Progenitor cell of endocrine pancreas (in vitro differentiated cells): ENCODE results near the gene RALGPS1. TPM values are rescaled to one million over a fixed set of nuclear protein-coding genes. Genes with fewer than 3 reads are reported as not detected.

Source experiments
- DNase-seq: peaks from one replicate; pipeline ENCODE4 v3.0.0; 2021; ENCODE audit warnings: low spot score; ENCODE audit not compliant: unreplicated experiment
- H3K27ac Mint-ChIP-seq: 2 replicates; pipeline ENCODE4 v1.8.0; 2021; ENCODE audit warnings: mild to moderate bottlenecking, moderate library complexity, mixed read lengths
- H3K27me3 Mint-ChIP-seq: 2 replicates; pipeline ENCODE4 v1.8.0; 2021; ENCODE audit warnings: mixed read lengths
- H3K36me3 Mint-ChIP-seq: 2 replicates; pipeline ENCODE4 v1.8.0; 2022; ENCODE audit warnings: mixed read lengths; ENCODE audit not compliant: insufficient read depth
- H3K4me1 Mint-ChIP-seq: 2 replicates; pipeline ENCODE4 v1.8.0; 2021; ENCODE audit warnings: low read depth, mixed read lengths
- H3K4me3 Mint-ChIP-seq: 2 replicates; pipeline ENCODE4 v1.8.0; 2021; ENCODE audit warnings: low read depth, mild to moderate bottlenecking, moderate library complexity, mixed read lengths
- H3K9me3 Mint-ChIP-seq: 2 replicates; pipeline ENCODE4 v1.8.0; 2021; ENCODE audit warnings: low read depth, mixed read lengths
- CTCF ChIP-seq: fragments of 200-600 bp; sonication (generic); IDR thresholded peaks from one replicate; pipeline ENCODE4 v1.5.0; 2021; ENCODE audit warnings: antibody characterized with exemption, mild to moderate bottlenecking; ENCODE audit not compliant: unreplicated experiment
- total RNA-seq: library from RNA; stranded (reverse); gene quantifications from 2 replicates; pipeline ENCODE4 v1.2.1, GENCODE V29; 2021

The RALGPS1 gene
- total RNA-seq, 1 donor from 2014 or later: 39.2 TPM

GRCh38 chr9:127209948-127210640 lies 295.5 kb downstream of the RALGPS1 start:
- no peaks in the 10 kb centered on the region for H3K9me3 Mint-ChIP-seq
- peaks cover 10% of the 10 kb centered on the region for H3K4me1 Mint-ChIP-seq

GRCh38 chr9:127210851-127211730 lies 296.5 kb downstream of the RALGPS1 start:
- Mint-ChIP-seq H3K4me1 (peaks cover 10% of the 10 kb centered on the region), H3K27me3 (no peaks in the 10 kb centered on the region), H3K4me3 (no peak overlapping the region), H3K9me3 (no peaks in the 10 kb centered on the region), H3K36me3 (peaks cover 1% of the 10 kb centered on the region), H3K27ac (no peak overlapping the region)
- DNase-seq: no peak
- peak; percentile 11 for TF ChIP-seq CTCF

More at GRCh38 chr9:127209948-127210640, 295.5 kb downstream of the RALGPS1 start:
- Mint-ChIP-seq H3K36me3 (peaks cover 1% of the 10 kb centered on the region), H3K4me3 (no peak overlapping the region), H3K27ac (peak overlapping the region; percentile 9), H3K27me3 (no peaks in the 10 kb centered on the region)
- no peak for TF ChIP-seq CTCF
- no peak for DNase-seq

GRCh38 chr9:127211983-127212382 lies 297.4 kb downstream of the RALGPS1 start:
- no peaks in the 10 kb centered on the region for H3K9me3 Mint-ChIP-seq
- no peaks in the 10 kb centered on the region for H3K27me3 Mint-ChIP-seq
- H3K4me1 Mint-ChIP-seq: peaks cover 10% of the 10 kb centered on the region
- TF ChIP-seq CTCF: no peak
- no peak overlapping the region for H3K27ac Mint-ChIP-seq
- H3K4me3 Mint-ChIP-seq: no peak overlapping the region
- peaks cover 1% of the 10 kb centered on the region for H3K36me3 Mint-ChIP-seq
- DNase-seq: no peak

- Mint-ChIP-seq H3K4me3 (no peak overlapping the region), H3K27me3 (no peaks in the 10 kb centered on the region), H3K36me3 (no peaks in the 10 kb centered on the region), H3K4me1 (peaks cover 10% of the 10 kb centered on the region), H3K9me3 (no peaks in the 10 kb centered on the region), H3K27ac (no peak overlapping the region)
- DNase-seq: no peak
- TF ChIP-seq CTCF: no peak
Measured at GRCh38 chr9:127212453-127212852, 297.9 kb downstream of the RALGPS1 start.

DNA sequence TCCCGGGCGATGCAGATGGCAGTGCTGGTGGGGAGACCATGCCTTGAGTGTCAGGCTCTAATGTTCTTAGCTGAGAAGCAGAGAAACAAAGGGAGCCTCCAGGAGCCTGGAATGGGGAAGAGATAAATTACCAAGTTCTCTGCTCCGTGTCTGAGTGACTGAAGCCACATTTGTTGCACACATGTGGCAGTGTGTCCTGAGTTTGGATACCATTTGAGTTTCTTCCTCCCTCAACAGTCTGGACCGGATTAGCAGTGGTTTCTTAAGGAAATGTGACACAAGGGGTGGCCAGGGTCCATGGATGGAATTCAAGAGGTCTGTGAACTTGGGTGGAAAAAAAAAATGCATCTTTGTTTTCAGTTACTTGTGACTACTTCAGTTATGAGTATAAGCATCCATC lies 299.3 kb downstream of the RALGPS1 start:
- no peak for TF ChIP-seq CTCF
- Mint-ChIP-seq H3K36me3 (no peaks in the 10 kb centered on the region), H3K4me3 (no peak overlapping the region), H3K27me3 (no peaks in the 10 kb centered on the region), H3K9me3 (no peaks in the 10 kb centered on the region), H3K27ac (no peak overlapping the region), H3K4me1 (peaks cover 10% of the 10 kb centered on the region)
- DNase-seq: no peak
